Measurements from ENCODE around the gene CCDC137.

The CCDC137 gene

DNA sequence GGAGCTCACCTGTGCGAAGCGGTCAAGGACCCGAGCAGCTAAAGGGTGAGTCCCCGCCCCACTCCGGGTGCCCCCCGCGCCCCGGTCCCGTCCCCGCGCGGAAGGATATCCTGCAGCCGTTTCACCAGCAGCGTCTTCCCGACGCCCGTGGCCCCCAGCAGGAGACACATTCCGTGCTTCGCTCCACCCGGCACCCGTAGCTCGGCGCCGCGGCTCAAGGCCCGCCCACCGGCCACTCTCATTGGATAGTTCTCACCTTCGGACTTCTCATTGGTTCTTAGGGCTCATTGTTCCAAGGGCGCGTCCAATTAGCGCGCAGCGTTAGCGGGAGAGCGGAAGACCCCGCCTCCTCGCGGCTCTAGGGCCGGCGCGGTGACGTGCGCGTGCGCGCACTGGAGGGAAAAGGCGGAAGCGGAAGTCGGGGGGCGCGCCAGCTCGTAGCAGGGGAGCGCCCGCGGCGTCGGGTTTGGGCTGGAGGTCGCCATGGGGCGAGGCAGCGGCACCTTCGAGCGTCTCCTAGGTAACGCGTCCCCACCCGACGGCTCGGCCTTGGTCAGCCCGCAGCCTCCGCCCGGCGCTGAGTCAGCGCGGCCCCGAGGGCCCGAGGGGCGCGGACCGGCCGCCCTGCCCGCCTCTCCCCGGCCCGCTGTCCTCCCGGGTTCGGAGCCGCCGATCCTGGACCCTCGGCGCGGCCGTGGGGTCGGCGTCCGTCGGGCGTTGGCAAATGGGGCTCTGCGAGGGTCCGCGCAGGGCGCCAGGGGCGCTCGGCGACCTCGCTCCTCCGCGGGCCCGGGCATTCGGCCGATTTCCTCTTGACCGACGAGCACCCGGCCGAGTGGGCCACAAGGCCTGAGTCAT is 17.3 kb downstream of the CCDC137 start, which contains the start of the genes ARL16 and HGS:
Gene ARL16 (minus strand): TSS at position 214 of the 858 bp plus-strand sequence. CDS start 44 bp downstream, at position 170.
Gene HGS (plus strand): TSS at position 428 of the 858 bp plus-strand sequence. CDS start 56 bp downstream, at position 484.
- peak; percentile 97 for DNase-seq

DNA sequence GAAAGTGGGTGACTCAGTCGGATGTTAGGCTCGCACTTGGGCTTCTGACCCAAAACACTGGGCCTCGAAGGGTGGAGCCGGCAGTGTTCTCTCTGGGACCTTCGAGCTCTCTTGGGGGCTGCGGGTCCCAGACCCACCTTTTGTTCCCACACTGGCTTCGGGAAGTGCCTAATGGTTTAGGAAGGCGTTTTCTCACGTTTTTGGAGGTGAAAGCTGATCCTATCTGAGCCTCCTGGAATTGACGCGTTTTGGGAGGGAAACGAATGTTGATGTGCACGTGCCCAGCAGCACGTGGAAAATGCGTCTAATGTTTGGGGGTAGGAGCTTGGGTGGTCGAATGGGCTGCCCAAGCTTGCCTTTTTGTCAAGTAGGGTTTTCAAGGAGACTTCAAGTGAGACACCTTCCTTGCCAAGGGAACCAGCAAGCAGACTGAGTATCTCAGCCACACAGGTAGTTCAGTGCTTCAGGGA is 17.9 kb downstream of the CCDC137 start:
- DNase-seq: no peak

DNA sequence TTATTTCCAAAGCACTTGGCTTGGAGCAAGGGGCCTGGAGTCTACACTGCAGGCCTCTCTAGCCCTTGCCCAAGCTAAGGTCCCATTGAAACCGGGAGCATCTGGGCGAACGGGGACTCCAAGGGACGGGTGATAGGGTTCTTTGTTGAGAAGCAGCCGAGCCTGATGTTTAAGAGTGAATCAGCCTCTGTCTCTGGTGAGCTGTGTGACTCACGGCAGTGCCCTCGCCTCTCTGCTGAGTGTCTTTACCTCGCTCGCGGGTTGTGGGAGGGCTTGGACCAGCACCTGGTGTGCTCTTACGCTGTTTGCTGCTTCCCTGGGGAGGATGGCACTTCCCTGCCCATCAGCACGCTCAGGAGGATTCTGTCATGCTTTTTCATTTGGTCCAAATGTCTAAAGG is 18.6 kb downstream of the CCDC137 start:
- no peak for DNase-seq

DNA sequence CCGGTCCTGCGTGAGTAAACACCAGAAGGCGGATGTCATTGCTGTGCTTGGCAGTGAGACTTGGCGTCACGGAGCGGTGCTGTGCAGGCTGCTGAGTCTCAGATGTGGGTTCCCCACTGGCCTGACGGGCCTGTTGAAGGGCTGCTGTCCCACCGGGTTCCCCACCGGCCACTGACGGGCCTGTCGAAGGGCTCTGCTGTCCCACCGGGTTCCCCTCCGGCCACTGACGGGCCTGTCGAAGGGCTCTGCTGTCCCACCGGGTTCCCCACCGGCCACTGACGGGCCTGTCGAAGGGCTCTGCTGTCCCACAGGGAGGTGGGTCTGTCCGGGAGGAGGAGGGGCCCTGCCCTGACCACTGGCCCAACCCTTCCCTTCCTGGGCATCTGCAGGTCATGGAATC is 20.1 kb downstream of the CCDC137 start:
- no peak for DNase-seq

DNA sequence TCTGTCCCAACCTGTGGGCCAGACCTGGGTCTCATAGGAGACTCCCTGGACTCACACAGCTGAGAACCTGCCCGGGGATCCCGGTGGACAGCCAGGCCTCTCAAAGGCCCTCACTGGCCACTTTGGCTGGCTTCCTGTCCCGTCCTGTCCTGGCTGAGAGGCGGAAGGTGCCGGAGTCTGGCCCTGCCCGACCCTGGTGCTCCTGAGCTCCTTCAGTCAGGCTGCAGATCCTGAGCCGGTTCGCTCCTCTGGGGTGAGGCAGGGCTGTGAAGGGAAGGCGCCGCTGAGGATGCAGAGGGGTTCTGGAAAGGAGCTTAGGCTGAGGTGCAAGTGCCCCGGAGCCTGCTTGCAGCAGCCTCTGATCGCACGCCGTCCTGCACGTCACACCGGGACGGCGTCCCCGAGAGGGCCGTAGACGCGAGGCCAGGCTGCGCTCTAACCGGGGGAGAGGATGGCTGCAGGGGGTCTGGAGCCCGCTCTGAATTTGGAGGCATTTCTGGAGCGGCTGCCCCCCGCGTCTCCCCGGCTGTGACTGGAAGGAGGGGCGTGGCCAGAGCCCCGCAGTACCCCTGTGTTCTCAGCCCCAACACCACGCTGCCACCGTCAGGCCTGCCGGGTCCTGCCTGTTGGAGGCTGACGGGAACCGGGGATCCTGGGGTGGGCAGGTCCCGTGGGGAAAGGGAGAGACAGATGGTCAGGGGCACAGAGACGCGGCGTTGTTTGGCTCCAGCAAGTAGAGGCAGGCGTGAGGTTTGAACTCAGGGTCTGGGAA is 21.4 kb downstream of the CCDC137 start:
- DNase-seq: no peak

DNA sequence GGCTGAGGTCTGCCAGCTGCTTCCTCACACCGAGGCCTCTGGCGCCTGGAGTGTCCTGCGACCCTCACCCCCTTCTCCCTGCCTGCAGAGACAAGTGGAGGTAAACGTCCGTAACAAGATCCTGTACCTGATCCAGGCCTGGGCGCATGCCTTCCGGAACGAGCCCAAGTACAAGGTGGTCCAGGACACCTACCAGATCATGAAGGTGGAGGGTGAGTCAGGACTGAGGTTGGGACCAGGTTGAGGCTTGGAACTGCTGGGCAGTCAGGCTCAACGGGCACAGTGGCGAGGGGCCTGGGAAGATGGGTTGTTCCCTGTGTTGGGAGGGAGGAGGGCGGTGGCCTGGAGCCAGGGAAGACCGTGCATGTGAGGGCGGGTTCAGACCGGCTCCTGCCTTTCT is 22.1 kb downstream of the CCDC137 start:
- no peak for DNase-seq

DNA sequence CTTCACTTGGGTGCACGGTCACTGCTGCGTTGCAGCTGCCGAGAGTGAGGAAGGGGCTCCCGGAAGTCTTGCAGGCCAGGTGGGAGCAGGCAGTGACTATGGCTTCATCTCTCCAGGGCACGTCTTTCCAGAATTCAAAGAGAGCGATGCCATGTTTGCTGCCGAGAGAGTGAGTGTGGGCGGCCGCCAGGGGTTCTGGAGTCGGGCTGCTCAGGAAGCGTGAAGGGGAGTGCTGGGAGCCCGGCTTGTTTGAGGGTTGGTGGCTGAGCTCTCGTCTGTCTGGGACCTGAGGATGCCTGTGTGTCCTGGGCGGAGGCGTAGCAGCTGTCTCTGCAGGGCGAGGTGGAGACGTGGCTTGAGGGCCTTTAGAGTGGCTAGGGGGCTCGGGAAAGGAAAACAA is 23.5 kb downstream of the CCDC137 start:
- DNase-seq: no peak

DNA sequence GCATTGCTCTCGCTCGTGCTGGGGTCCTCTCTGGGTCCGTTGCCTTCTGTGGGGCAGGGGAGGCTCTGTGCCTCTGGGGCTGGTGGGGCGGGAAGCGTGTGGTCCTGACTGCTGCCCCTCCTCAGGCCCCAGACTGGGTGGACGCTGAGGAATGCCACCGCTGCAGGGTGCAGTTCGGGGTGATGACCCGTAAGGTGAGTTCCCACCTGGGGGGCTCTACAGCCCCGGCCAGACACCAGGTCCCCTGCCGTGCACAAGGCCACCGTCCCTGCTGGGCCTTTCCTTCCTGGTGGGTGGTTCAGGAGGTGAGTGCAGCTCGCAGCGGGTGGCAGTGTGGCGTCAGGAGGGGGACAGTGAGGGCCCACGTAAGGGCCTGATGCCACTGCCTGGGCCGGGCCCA is 24.0 kb downstream of the CCDC137 start:
- DNase-seq: no peak

DNA sequence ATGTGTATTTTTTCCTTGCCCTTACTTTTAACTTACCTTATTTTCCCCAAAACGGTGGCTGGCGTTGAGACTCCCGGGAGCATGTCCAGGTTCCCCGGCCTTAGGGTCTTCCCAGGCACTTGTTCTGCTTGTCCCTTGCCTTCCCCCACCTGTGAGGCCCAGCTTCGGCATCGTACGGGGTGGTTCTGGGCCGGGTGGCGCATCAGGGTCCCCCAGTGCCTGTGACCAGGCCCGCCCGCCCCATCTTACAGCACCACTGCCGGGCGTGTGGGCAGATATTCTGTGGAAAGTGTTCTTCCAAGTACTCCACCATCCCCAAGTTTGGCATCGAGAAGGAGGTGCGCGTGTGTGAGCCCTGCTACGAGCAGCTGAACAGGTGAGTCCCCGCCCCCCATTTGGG is 24.7 kb downstream of the CCDC137 start:
- no peak for DNase-seq

DNA sequence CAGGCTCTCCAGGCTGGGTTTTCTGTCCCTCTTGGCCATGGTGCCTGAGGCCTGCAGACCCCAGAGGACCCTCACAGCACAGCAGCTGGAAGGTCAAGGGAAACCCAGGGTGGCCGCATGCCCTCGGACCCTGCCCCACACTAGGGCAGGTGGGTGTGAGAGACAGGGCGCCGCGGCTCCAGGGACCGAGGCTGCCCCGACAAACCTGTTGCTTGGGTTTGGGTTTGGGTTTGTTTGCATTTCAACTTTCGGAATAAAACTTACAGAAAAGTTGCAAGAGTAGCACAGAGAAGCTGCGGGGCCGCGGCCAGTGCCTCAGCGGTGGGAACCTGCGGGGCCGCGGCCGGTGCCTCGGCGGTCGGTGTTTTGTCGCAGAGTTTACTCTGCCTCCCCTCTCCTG is 25.1 kb downstream of the CCDC137 start:
- DNase-seq: no peak

DNA sequence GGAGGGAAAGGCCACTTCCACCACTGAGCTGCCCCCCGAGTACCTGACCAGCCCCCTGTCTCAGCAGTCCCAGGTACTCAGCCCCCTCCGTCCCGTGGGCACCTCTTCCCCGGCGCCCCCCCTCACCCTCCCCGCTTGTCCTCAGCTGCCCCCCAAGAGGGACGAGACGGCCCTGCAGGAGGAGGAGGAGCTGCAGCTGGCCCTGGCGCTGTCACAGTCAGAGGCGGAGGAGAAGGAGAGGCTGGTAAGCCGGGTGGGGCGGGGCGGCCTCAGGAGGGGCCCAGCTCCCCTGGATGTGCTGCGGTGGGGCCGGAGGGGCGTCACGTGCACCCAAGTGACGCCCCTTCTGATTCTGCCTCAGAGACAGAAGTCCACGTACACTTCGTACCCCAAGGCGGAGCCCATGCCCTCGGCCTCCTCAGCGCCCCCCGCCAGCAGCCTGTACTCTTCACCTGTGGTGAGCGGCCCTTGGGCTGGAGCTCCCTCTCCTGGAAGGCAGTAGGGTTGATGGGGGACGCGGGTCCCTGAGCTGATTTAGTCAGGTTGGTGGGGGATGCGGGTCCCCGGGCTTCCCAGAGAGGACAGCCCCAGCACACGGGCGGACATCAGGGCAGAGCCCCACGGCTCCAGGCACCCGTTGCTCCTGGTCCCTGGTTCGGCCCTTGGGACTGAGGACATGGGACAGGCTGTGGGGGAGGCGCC is 27.1 kb downstream of the CCDC137 start:
- no peak for DNase-seq

DNA sequence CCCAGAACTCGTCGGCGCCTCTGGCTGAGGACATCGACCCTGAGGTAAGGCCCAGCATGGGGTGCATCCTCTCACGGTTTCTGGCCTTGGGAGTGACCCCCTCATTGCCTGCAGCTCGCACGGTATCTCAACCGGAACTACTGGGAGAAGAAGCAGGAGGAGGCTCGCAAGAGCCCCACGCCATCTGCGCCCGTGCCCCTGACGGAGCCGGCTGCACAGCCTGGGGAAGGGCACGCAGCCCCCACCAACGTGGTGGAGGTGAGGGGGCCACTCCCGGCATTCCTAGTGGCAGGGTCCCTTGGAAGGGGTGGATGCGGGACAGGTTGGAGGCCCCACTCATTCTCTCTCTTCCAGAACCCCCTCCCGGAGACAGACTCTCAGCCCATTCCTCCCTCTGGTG is 28.3 kb downstream of the CCDC137 start:
- no peak for DNase-seq

DNA sequence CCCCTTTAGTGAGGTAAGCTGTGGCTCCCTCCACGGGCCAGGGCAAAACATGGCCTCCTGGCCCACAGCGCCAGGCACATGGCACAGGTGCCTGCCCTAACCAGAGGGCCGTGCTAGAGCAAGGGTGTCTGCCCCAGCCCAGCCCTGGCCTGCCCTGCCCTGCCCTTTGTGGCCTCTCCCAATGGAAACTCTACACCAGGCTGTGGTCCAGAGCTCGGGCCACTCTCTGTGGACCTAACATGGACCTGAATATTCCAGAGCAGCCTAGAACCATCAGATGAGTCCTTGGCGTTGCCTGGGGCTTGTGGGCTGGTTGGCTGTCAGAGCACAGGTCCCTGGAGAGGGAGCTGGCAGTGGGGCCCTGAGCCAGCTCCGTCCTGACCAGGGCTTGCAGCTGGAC is 28.7 kb downstream of the CCDC137 start:
- DNase-seq: no peak

DNA sequence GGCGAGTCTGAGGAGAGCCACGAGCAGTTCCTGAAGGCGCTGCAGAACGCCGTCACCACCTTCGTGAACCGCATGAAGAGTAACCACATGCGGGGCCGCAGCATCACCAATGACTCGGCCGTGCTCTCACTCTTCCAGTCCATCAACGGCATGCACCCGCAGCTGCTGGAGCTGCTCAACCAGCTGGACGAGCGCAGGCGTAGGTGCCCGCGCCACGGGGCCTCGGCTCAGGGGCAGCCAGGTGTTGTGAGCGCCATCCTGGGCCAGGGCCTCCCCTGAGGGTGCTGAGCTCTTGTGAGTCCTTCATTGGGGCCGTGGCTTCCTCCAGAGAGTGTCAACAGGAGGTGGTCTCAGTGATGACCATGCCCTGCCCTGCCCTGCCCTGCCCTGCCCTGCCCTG is 29.3 kb downstream of the CCDC137 start:
- DNase-seq: no peak

DNA sequence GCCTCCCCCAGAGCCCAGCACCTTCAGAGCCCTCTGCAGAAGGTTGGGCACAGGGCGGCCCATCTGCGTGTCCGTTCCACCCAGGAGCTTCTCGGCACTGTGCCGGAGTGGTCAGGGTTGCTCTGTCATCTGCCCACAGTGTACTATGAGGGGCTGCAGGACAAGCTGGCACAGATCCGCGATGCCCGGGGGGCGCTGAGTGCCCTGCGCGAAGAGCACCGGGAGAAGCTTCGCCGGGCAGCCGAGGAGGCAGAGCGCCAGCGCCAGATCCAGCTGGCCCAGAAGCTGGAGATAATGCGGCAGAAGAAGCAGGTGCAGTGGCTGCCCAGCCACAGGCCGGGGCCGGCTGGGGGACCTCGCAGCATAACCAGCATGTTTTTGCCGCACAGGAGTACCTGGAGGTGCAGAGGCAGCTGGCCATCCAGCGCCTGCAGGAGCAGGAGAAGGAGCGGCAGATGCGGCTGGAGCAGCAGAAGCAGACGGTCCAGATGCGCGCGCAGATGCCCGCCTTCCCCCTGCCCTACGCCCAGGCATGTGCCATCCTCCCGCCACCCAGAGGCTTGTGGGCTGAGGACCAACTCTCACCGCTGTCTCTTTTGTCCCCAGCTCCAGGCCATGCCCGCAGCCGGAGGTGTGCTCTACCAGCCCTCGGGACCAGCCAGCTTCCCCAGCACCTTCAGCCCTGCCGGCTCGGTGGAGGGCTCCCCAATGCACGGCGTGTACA is 29.8 kb downstream of the CCDC137 start:
- DNase-seq: no peak

DNA sequence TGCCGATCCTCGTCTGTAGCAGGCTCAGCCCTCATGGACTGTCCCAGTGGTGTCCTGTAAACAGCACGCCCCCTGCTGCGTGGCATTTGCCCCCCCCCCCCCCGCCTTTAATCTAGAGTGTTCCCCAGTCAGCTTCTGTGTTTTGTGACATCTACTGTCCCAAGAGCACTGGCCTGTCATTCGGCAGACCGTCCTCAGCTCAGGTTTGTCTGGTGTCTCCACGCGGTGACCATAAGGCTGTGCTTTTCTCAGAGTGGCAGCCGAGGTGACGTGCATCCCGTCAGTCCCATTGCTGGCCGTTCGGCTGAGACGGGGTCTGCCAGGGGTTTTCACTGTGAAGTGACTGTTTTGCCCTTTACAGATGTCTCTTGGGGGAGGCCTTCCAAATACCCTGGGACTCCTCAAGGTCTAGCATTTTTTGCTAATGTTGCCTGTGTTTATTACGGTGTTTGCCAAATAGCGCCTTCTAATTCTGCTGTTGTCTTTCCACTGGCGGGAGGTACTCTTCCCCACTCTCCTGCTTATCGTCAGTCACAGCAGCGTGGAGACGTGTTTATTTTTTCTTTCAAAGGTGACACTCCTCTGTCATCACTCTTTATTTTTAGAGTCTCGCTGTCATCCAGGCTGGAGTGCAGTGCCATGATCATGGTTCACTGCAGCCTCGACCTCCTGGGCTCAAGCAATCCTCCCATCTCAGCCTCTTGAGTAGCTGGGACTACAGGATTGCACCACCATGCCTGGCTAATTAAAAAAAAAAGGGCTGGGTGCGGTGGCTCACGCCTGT is 30.9 kb downstream of the CCDC137 start:
- no peak for DNase-seq

DNA sequence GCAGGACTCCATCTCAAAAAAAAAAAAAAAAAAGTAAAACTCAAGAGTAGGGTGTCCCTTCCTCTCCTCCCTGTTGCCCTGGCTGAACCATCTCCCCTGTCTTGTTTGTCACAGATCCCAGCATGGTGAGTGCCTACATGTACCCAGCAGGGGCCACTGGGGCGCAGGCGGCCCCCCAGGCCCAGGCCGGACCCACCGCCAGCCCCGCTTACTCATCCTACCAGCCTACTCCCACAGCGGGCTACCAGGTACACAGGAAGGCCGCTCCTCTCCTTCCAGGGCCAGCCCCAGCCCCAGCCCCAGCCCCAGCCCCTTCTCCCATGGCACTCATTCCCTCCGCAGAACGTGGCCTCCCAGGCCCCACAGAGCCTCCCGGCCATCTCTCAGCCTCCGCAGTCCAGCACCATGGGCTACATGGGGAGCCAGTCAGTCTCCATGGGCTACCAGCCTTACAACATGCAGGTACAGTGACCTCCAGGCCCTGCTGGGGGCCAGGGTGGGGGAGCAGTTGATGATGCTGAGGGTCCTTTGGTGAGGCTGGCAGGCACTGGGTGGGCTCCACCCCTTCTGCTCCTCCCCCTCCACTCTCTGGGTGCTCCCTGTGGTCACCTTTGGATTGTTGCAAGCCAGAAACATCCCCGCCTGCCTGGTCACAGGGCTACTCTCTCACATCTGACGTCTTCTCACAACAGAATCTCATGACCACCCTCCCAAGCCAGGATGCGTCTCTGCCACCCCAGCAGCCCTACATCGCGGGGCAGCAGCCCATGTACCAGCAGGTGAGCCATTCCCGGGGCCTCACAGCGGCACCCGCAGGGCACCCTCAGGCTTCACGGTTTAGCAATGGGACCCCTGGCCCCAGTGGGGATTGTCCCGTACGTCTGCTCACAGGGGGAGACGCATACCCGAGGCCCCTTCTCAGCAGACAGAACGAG is 34.1 kb downstream of the CCDC137 start:
- no peak for DNase-seq

DNA sequence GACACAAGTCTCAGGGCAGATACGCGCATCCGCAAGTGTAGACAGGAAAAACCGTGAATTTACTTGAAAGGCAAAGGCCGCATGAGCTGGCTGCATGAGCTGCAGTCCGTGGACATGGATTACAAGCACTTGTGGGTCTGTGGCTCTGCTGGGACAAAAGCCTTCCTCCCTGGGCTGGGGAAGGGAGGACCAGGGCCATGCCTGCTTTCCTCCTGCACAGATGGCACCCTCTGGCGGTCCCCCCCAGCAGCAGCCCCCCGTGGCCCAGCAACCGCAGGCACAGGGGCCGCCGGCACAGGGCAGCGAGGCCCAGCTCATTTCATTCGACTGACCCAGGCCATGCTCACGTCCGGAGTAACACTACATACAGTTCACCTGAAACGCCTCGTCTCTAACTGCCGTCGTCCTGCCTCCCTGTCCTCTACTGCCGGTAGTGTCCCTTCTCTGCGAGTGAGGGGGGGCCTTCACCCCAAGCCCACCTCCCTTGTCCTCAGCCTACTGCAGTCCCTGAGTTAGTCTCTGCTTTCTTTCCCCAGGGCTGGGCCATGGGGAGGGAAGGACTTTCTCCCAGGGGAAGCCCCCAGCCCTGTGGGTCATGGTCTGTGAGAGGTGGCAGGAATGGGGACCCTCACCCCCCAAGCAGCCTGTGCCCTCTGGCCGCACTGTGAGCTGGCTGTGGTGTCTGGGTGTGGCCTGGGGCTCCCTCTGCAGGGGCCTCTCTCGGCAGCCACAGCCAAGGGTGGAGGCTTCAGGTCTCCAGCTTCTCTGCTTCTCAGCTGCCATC is 34.9 kb downstream of the CCDC137 start:
- no peak for DNase-seq

DNA sequence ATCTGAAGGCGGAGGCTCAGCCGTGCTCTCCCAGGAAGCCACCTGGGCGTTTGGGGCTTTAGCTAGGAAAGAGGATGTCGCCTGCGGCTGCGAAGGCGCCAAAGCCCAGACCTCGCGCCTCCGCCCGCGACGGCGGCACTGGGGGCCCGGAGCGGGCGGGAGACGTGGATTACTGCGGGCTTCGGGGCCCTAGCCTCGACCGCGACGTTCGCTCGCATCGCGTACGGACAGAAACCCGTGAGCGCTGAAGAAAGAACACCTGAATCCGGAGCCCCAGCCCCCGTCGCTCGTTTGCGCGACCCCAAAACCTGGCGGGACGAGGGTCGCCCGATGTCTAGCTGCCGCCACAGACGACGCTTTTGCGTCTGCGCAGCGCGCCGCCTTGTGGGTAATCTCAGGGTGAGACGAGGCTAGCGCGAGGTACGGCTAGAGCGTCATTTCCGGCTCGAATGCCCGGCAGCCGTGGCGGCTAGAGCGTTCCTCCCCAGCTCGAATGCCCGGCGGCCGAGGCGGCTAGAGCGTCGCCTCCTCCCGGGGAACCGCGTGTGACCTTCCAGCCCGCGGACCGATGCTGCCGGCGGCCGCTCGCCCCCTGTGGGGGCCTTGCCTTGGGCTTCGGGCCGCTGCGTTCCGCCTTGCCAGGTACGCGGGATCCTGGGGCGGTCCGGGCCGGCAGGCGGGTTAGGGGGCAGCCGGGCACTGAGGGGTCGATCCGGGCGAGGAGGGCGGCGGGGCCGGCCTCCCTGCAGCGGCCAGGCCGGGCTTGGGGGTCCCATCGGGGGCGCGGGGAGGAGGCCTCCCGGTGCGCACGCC is 36.6 kb downstream of the CCDC137 start, which contains the start of gene MRPL12:
Gene MRPL12 (plus strand): TSS at position 434 of the 813 bp plus-strand sequence. CDS start 135 bp downstream, at position 569.
- DNase-seq: peak; percentile 87

Data from activated gamma-delta T cell treated with Interleukin-2 at 50 U/mL for 16 hours (primary cell).